Adrenal gland (tissue), 12 donors: ENCODE results near the gene ETNPPL. TPM values are rescaled to one million over a fixed set of nuclear protein-coding genes. Genes with fewer than 3 reads are reported as not detected.

Experiments used
- DNase-seq, 7 donors: peaks; one replicate each; pipeline ENCODE4 v3.0.0-alpha.2; 2019 to 2020
- H3K27ac ChIP-seq, 5 donors: fragments of 200-600 bp; sonication (generic) in 4 of 5; 1 replicate in 3 of 5; 2 replicates in 2 of 5; pipeline versions ENCODE4 v1.5.1 to v1.8.0; 2016 to 2020; ENCODE audit warnings: mild to moderate bottlenecking in 1 of 5
- H3K27me3 ChIP-seq: fragments of 200-600 bp; 2 replicates; pipeline ENCODE4 v1.8.0; 2021
- H3K36me3 ChIP-seq, 2 donors: fragments of 200-600 bp; replicated peaks in 1 of 2; 1 replicate in 1 of 2; 2 replicates in 1 of 2; pipeline versions ENCODE4 v1.5.1 to v1.8.0; 2018 to 2022
- H3K4me1 ChIP-seq, 2 donors: fragments of 200-600 bp; replicated peaks in 1 of 2; 1 replicate in 1 of 2; 2 replicates in 1 of 2; pipeline versions ENCODE4 v1.5.1 to v1.8.0; 2018 to 2021
- H3K4me3 ChIP-seq, 4 donors: fragments of 200-600 bp; sonication (generic) in 3 of 4; one replicate each; pipeline ENCODE4 v1.5.1; 2016 to 2018
- H3K9me3 ChIP-seq, 3 donors: fragments of 200-600 bp; sonication (generic) in 1 of 3; replicated peaks in 1 of 3; 1 replicate in 2 of 3; 2 replicates in 1 of 3; pipeline versions ENCODE4 v1.5.1 to v1.8.0; 2016 to 2021
- POLR2A ChIP-seq, 2 donors: fragments of 450-650 bp; IDR thresholded peaks; one replicate each; pipeline ENCODE4 v1.6.1; 2017; ENCODE audit warnings: antibody characterized with exemption in 2 of 2, mild to moderate bottlenecking in 2 of 2, moderate library complexity in 1 of 2
- WGBS, 4 donors: extraction: QIAGEN DNeasy Blood & Tissue Kit in 2 of 4; methylation state at CpG; one replicate each; pipeline versions ENCODE4 v1.1.5 to v1.1.7; 2013 to 2017; 5-methylcytosine and 5-hydroxymethylcytosine counted together
- intact Hi-C, 2 donors: fragments of 100-400 bp; cut with DNase I; formaldehyde crosslinking; loops; one replicate each; pipeline versions ENCODE4 v1.14.1 to v1.15.0; 2022 to 2023
- polyA plus RNA-seq, 3 donors: library from polyadenylated mRNA; stranded (reverse); fragments of 200-250 nt in 2 of 3; fragments of 350-450 nt in 1 of 3; fragmentation: Illumina TruSeq in 1 of 3; extraction: RNeasy Lipid Tissue Mini Kit (QIAGEN cat#74804) in 1 of 3; gene quantifications; one replicate each; pipeline ENCODE4 v1.2.3, GENCODE V29; 2013 to 2014
- total RNA-seq, 9 donors: library from RNA; depleted of rRNA in 4 of 9; stranded (reverse); fragments of >200 nt in 4 of 9; fragments of 120-200 nt in 1 of 9; fragmentation: NEBNext Ultra II Directional in 1 of 9; extraction: Animal tissue kit (Norgen Biotek cat#: 25700) in 1 of 9; gene quantifications; one replicate each; pipeline versions ENCODE4 v1.1.0 to v1.2.4, GENCODE V29; 2013 to 2023
- TF ChIP-seq, protein P1 (sequence below), 6 experiments: fragments of 450-650 bp in 4 of 6; fragments of 200-600 bp in 2 of 6; sonication (generic) in 1 of 6; IDR thresholded peaks; 1 replicate in 5 of 6; 2 replicates in 1 of 6; pipeline versions ENCODE4 v1.5.1 to v1.8.0; 2016 to 2021; ENCODE audit warnings: antibody characterized with exemption in 6 of 6, mild to moderate bottlenecking in 2 of 6, moderate library complexity in 1 of 6
- donor health status: healthy with polysubstance abuse.
- donor health status: Bipolar disorder and iron deficiency.
- donor health status: DM: yes; HTN: yes; CAD: no.
- donor health status: DM: no; HTN: no; CAD: no.
- donor health status: DM: no; HTN: no; CAD: no.
- donor health status: DM: yes; HTN: yes; CAD: no.

The ETNPPL gene
- total and polyA plus RNA-seq, 12 donors, result 0.56 to 41.8 (median 2.6) TPM

- no peak for TF ChIP-seq POLR2A (IDR thresholded peaks at IDR 0.05)
- TF ChIP-seq, protein P1, sequence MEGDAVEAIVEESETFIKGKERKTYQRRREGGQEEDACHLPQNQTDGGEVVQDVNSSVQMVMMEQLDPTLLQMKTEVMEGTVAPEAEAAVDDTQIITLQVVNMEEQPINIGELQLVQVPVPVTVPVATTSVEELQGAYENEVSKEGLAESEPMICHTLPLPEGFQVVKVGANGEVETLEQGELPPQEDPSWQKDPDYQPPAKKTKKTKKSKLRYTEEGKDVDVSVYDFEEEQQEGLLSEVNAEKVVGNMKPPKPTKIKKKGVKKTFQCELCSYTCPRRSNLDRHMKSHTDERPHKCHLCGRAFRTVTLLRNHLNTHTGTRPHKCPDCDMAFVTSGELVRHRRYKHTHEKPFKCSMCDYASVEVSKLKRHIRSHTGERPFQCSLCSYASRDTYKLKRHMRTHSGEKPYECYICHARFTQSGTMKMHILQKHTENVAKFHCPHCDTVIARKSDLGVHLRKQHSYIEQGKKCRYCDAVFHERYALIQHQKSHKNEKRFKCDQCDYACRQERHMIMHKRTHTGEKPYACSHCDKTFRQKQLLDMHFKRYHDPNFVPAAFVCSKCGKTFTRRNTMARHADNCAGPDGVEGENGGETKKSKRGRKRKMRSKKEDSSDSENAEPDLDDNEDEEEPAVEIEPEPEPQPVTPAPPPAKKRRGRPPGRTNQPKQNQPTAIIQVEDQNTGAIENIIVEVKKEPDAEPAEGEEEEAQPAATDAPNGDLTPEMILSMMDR (IDR thresholded peaks at IDR 0.05), result no peak
- Histone ChIP-seq H3K9me3 (no peaks in the 10 kb centered on the region), H3K36me3 (no peaks in the 10 kb centered on the region), H3K4me1 (no peaks in the 10 kb centered on the region), H3K27ac (no peak overlapping the region), H3K27me3 (no peaks in the 10 kb centered on the region), H3K4me3 (no peak overlapping the region)
- intact Hi-C loops, result no loop called here
- DNase-seq, result no peak
- 68 to 97% (median 84%) methylated on average over 1 of the region's 1 CpG for WGBS, 4 donors
Observed at GRCh38 chr4:108794136-108794535, 31.3 kb upstream of the ETNPPL start.

- H3K4me3 ChIP-seq, result no peak overlapping the region
- DNase-seq, result no peak
- no peaks in the 10 kb centered on the region for H3K4me1 ChIP-seq
- H3K36me3 ChIP-seq, result no peaks in the 10 kb centered on the region
- H3K9me3 ChIP-seq, result no peaks in the 10 kb centered on the region
- TF ChIP-seq, protein P1 (IDR thresholded peaks at IDR 0.05), result no peak
- no peak for TF ChIP-seq POLR2A (IDR thresholded peaks at IDR 0.05)
- H3K27ac ChIP-seq, result no peak overlapping the region
- H3K27me3 ChIP-seq, result no peaks in the 10 kb centered on the region
- intact Hi-C loops, result no loop called here
- WGBS, 4 donors, result 78 to 100% (median 97%) methylated on average over 1 of the region's 1 CpG
Observed at GRCh38 chr4:108793415-108793814, 30.6 kb upstream of the ETNPPL start.

- Histone ChIP-seq H3K27ac (no peak overlapping the region), H3K4me3 (no peak overlapping the region), H3K36me3 (no peaks in the 10 kb centered on the region), H3K27me3 (no peaks in the 10 kb centered on the region), H3K4me1 (no peaks in the 10 kb centered on the region), H3K9me3 (no peaks in the 10 kb centered on the region)
- WGBS, 4 donors, result 83 to 97% (median 95%) methylated on average over 3 to 9 of the region's 9 CpGs
- no peak for DNase-seq
- no peak for TF ChIP-seq POLR2A (IDR thresholded peaks at IDR 0.05)
- TF ChIP-seq, protein P1 (IDR thresholded peaks at IDR 0.05), result no peak
- intact Hi-C loops, result no loop called here
Observed at GRCh38 chr4:108788731-108789130, 25.9 kb upstream of the ETNPPL start.

GRCh38 chr4:108787724-108788123 is 24.9 kb upstream of the ETNPPL start:
- intact Hi-C loops, result no loop called here
- Histone ChIP-seq H3K4me1 (no peaks in the 10 kb centered on the region), H3K27me3 (no peaks in the 10 kb centered on the region), H3K9me3 (no peaks in the 10 kb centered on the region), H3K36me3 (no peaks in the 10 kb centered on the region), H3K27ac (no peak overlapping the region), H3K4me3 (no peak overlapping the region)
- WGBS, 4 donors, result 87 to 95% (median 93%) methylated on average over 14 to 16 of the region's 16 CpGs
- DNase-seq, result no peak
- TF ChIP-seq, protein P1 (IDR thresholded peaks at IDR 0.05), result no peak
- TF ChIP-seq POLR2A (IDR thresholded peaks at IDR 0.05), result no peak
